IMR-90 (cell line): Measurements from ENCODE around the gene PPP1R13L. TPM values are rescaled to one million over a fixed set of nuclear protein-coding genes. Genes with fewer than 3 reads are reported as not detected.

Experiments used
- ATAC-seq: fragments of 200-7000 bp; cut with Tn5 transposase; 2 replicates; pipeline ENCODE4 v1.9.1; 2020; ENCODE audit warnings: low read depth, mild to moderate bottlenecking, moderate library complexity
- BruUV-seq: library from RNA; stranded (reverse); fragments of 400-500 nt; replicated peaks from 2 replicates; lab custom pipeline; 2021; lab: Mats Ljungman, UMichigan
- CTCF ChIA-PET: fragments of 300-600 bp; formaldehyde crosslinking; extraction: SDS; loops from one replicate; lab custom pipeline; 2021; ENCODE audit warnings: antibody characterized with exemption; lab: Yijun Ruan, JAX
- POLR2A ChIA-PET: fragments of 300-600 bp; sonication (Branson Sonifier 250); formaldehyde crosslinking; loops from one replicate; lab custom pipeline; 2022; ENCODE audit warnings: antibody characterized with exemption; ENCODE audit not compliant: unreplicated experiment; lab: Charles Lee
- DNase-seq: peaks from one replicate; pipeline ENCODE4 v3.0.0; 2013
- H2AFZ ChIP-seq: replicated peaks from 2 replicates; pipeline ENCODE3; 2013; ENCODE audit warnings: low read length, mild to moderate bottlenecking; ENCODE audit not compliant: poor library complexity
- H2AK5ac ChIP-seq: 2 replicates; pipeline ENCODE4 v1.6.1; 2013; ENCODE audit warnings: low read depth, low read length, inconsistent platforms
- H2AK9ac ChIP-seq: replicated peaks from 2 replicates; pipeline ENCODE3; 2013; ENCODE audit warnings: mild to moderate bottlenecking, low read depth, low read length, moderate library complexity; ENCODE audit not compliant: poor library complexity
- H2BK120ac ChIP-seq: 2 replicates; pipeline ENCODE4 v1.6.1; 2013; ENCODE audit warnings: low read depth, low read length, inconsistent platforms
- H2BK15ac ChIP-seq: 3 replicates; pipeline ENCODE4 v1.6.1; 2013; ENCODE audit warnings: low read depth, low read length, inconsistent platforms
- H2BK20ac ChIP-seq: 2 replicates; pipeline ENCODE4 v1.6.1; 2013; ENCODE audit warnings: low read depth, mild to moderate bottlenecking, inconsistent platforms, low read length, moderate library complexity
- H2BK5ac ChIP-seq: 2 replicates; pipeline ENCODE4 v1.6.1; 2013; ENCODE audit warnings: mild to moderate bottlenecking, low read depth, low read length, inconsistent platforms; ENCODE audit not compliant: poor library complexity, severe bottlenecking
- H3K14ac ChIP-seq: replicated peaks from 2 replicates; pipeline ENCODE4 v1.6.1; 2013; ENCODE audit warnings: low read depth, low read length, inconsistent platforms
- H3K18ac ChIP-seq: 2 replicates; pipeline ENCODE4 v1.6.1; 2013; ENCODE audit warnings: low read depth, low read length, control low read depth
- H3K23ac ChIP-seq: 2 replicates; pipeline ENCODE4 v1.6.1; 2013; ENCODE audit warnings: low read depth, low read length, inconsistent platforms
- H3K27ac ChIP-seq: 2 replicates; pipeline ENCODE4 v1.5.1; 2013; ENCODE audit warnings: mild to moderate bottlenecking, control low read depth, low read length; ENCODE audit not compliant: insufficient read depth
- H3K27me3 ChIP-seq: 2 replicates; pipeline ENCODE4 v1.6.1; 2013; ENCODE audit warnings: low read length; ENCODE audit not compliant: control insufficient read depth, insufficient read depth
- H3K36me3 ChIP-seq: 2 replicates; pipeline ENCODE4 v1.6.1; 2013; ENCODE audit warnings: low read length, mixed read lengths; ENCODE audit not compliant: control insufficient read depth, insufficient read depth
- H3K4ac ChIP-seq: 2 replicates; pipeline ENCODE4 v1.6.1; 2013; ENCODE audit warnings: low read depth, low read length, inconsistent platforms
- H3K4me1 ChIP-seq: 2 replicates; pipeline ENCODE4 v1.6.1; 2013; ENCODE audit warnings: low read length, mixed read lengths; ENCODE audit not compliant: control insufficient read depth, insufficient read depth
- H3K4me2 ChIP-seq: 2 replicates; pipeline ENCODE4 v1.6.1; 2013; ENCODE audit warnings: low read depth, mild to moderate bottlenecking, control low read depth, low read length, moderate library complexity
- H3K4me3 ChIP-seq: 2 replicates; pipeline ENCODE4 v1.5.1; 2013; ENCODE audit warnings: low read depth, mild to moderate bottlenecking, control low read depth, low read length, moderate library complexity; ENCODE audit not compliant: insufficient read depth
- H3K56ac ChIP-seq: 2 replicates; pipeline ENCODE4 v1.6.1; 2013; ENCODE audit warnings: low read length, inconsistent platforms; ENCODE audit not compliant: insufficient read depth; ENCODE audit errors: extremely low read depth
- H3K79me1 ChIP-seq, 2 experiments: 2 replicates each; pipeline ENCODE4 v1.6.1; 2013; ENCODE audit warnings: low read length in 2 of 2, inconsistent platforms in 1 of 2, low read depth in 1 of 2
- H3K9ac ChIP-seq: 2 replicates; pipeline ENCODE4 v1.6.1; 2013; ENCODE audit warnings: low read depth, low read length, control low read depth
- H3K9me1 ChIP-seq: 2 replicates; pipeline ENCODE4 v1.6.1; 2013; ENCODE audit warnings: low read length, inconsistent platforms; ENCODE audit not compliant: insufficient read depth
- H3K9me3 ChIP-seq: 2 replicates; pipeline ENCODE4 v1.6.1; 2013; ENCODE audit warnings: low read length; ENCODE audit not compliant: control insufficient read depth, insufficient read depth
- H4K20me1 ChIP-seq: 2 replicates; pipeline ENCODE4 v1.6.1; 2013; ENCODE audit warnings: low read length, inconsistent platforms; ENCODE audit not compliant: insufficient read depth
- H4K5ac ChIP-seq: 2 replicates; pipeline ENCODE4 v1.6.1; 2013; ENCODE audit warnings: mild to moderate bottlenecking, low read depth, low read length, control low read depth
- H4K8ac ChIP-seq, 2 experiments: 2 replicates each; pipeline ENCODE4 v1.6.1; 2013; ENCODE audit warnings: low read depth in 2 of 2, low read length in 2 of 2, control low read depth in 1 of 2, inconsistent platforms in 1 of 2
- H4K91ac ChIP-seq: 2 replicates; pipeline ENCODE4 v1.6.1; 2013; ENCODE audit warnings: low read depth, low read length, inconsistent platforms; ENCODE audit not compliant: insufficient read depth
- CHD1 ChIP-seq: IDR thresholded peaks from 2 replicates; pipeline ENCODE4 v1.6.1; 2012; ENCODE audit warnings: low read depth, low read length, improper control_type of control experiment
- MXI1 ChIP-seq: IDR thresholded peaks from 2 replicates; pipeline ENCODE4 v1.6.1; 2012; ENCODE audit warnings: low read depth, mild to moderate bottlenecking, low read length, moderate library complexity, borderline replicate concordance
- RCOR1 ChIP-seq: IDR thresholded peaks from 2 replicates; pipeline ENCODE4 v1.6.1; 2012; ENCODE audit warnings: mild to moderate bottlenecking, low read length, improper control_type of control experiment; ENCODE audit not compliant: insufficient replicate concordance
- WGBS, 2 experiments: methylation state at CpG; one replicate each; pipeline versions ENCODE4 v1.1.5 to v1.1.7; 2013; ENCODE audit warnings: missing lambda C conversion rate in 2 of 2; ENCODE audit not compliant: insufficient read length in 1 of 2; ENCODE audit errors: extremely low coverage in 2 of 2; 5-methylcytosine and 5-hydroxymethylcytosine counted together
- dilution Hi-C: fragments of 300-500 bp; cut with HindIII; formaldehyde crosslinking; loops from one replicate; pipeline ENCODE4 v1.14.3; 2018; ENCODE audit warnings: low sequenced_read_pairs; ENCODE audit not compliant: unreplicated experiment
- in situ Hi-C: fragments of 300-500 bp; cut with MboI; formaldehyde crosslinking; loops from 3 replicates; pipeline ENCODE4 v1.14.3; 2019; ENCODE audit warnings: low sequenced_read_pairs, inconsistent platforms, mixed read lengths
- intact Hi-C: fragments of 100-400 bp; cut with micrococcal nuclease; formaldehyde crosslinking; loops from 2 replicates; pipeline ENCODE4 v1.10.0; 2022
- polyA plus RNA-seq, 3 experiments: library from polyadenylated mRNA; depleted of rRNA; stranded (reverse); fragments of >200 nt; gene quantifications; 2 replicates each; pipeline ENCODE4 v1.2.3, GENCODE V29; 2012; ENCODE audit warnings: low replicate concordance in 1 of 3
- total RNA-seq: library from RNA; depleted of rRNA; stranded (reverse); fragments of >200 nt; gene quantifications from 2 replicates; pipeline ENCODE4 v1.2.3, GENCODE V29; 2012
- TF ChIP-seq, protein P1 (sequence below): fragments of 150-350 bp; IDR thresholded peaks from 2 replicates; pipeline ENCODE4 v1.6.1; 2016; ENCODE audit warnings: low read depth, mild to moderate bottlenecking, low read length, moderate library complexity, borderline replicate concordance

The PPP1R13L gene
- total and polyA plus RNA-seq, 2 of the 4 experiments (the other 2 are of a cell fraction) = 3.0 to 13.3 TPM

DNA sequence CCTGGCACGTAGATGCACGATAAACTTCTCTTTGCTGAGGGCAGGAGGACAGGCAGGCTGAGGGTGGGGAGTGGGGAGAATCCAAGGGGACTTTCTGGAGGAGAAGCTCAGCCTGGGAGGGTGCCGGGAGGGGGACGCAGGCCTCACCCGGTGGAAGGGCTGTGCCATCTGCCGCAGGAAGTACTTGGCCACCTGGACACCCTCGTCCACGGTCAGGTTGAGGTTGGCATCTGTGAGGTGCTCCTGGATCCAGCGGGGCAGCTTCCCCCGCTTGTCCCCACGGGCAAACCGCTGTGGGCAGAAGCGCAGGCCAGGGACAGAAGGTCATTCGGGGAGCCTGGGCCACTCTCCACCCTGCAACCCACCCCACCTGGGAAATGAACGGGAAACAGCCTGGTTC lies 52.8 kb downstream of the PPP1R13L start:
- DNase-seq (no peak), ATAC-seq (no peak)
- Histone ChIP-seq H4K20me1 (peaks cover 15% of the 10 kb centered on the region), H3K9me3 (no peaks in the 10 kb centered on the region), H2BK120ac (no peak overlapping the region), H2BK20ac (no peak overlapping the region), H2AK5ac (no peak overlapping the region), H3K4me2 (no peak overlapping the region), H3K4ac (no peak overlapping the region), H3K23ac (no peak overlapping the region), H3K4me1 (no peaks in the 10 kb centered on the region), H4K91ac (no peak overlapping the region), H2BK5ac (no peak overlapping the region), H3K27ac (no peak overlapping the region), H3K36me3 (peaks cover 48% of the 10 kb centered on the region), H3K79me1 (peaks cover 0 to 10% of the 10 kb centered on the region in 2 experiments; a peak in 2 of 4 replicates), H3K18ac (no peak overlapping the region), H2BK15ac (no peak overlapping the region), H2AFZ (no peak overlapping the region), H4K8ac (no peak overlapping the region), H3K9ac (no peak overlapping the region), H3K14ac (no peak overlapping the region), H3K9me1 (peaks cover 2% of the 10 kb centered on the region; the same call in 1 of the 2 replicates), H2AK9ac (no peak overlapping the region), H4K5ac (no peak overlapping the region), H3K56ac (no peak overlapping the region), H3K4me3 (no peak overlapping the region), H3K27me3 (no peaks in the 10 kb centered on the region; the same call in 1 of the 2 replicates)
- TF ChIP-seq CHD1 (no peak), RCOR1 (no peak), MXI1 (no peak)
- TF ChIP-seq, protein P1, sequence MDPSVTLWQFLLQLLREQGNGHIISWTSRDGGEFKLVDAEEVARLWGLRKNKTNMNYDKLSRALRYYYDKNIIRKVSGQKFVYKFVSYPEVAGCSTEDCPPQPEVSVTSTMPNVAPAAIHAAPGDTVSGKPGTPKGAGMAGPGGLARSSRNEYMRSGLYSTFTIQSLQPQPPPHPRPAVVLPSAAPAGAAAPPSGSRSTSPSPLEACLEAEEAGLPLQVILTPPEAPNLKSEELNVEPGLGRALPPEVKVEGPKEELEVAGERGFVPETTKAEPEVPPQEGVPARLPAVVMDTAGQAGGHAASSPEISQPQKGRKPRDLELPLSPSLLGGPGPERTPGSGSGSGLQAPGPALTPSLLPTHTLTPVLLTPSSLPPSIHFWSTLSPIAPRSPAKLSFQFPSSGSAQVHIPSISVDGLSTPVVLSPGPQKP = no peak
- ChIA-PET POLR2A (no interaction called here), CTCF (no interaction called here)
- no CpG with 5 or more reads among the region's 15 CpGs for WGBS, 2 experiments
- in situ Hi-C loops (no loop called here), intact Hi-C loops (no loop called here), dilution Hi-C loops (no loop called here)
- BruUV-seq = no TSS peak
